Spleen (tissue), 11 donors: ENCODE measurements around the gene SLC26A9. TPM values are rescaled to one million over a fixed set of nuclear protein-coding genes. Genes with fewer than 3 reads are reported as not detected.
"Not testable (repeated sequence)": the region's sequence is repeated elsewhere in the genome, so short reads cannot be mapped to it uniquely, and the experiment has no call there.

ENCODE experiments used
- DNase-seq: peaks from one replicate; pipeline ENCODE4 v3.0.0-alpha.2; 2020
- H3K27ac ChIP-seq, 8 donors: fragments of 200-600 bp; sonication (generic) in 7 of 8; 1 replicate in 4 of 8; 2 replicates in 4 of 8; pipeline versions ENCODE4 v1.5.0 to v1.8.0; 2016 to 2021; ENCODE audit warnings: inconsistent platforms in 4 of 8, mild to moderate bottlenecking in 4 of 8, moderate library complexity in 1 of 8
- H3K27me3 ChIP-seq, 7 donors: fragments of 200-600 bp; sonication (generic) in 6 of 7; replicated peaks in 1 of 7; 1 replicate in 4 of 7; 2 replicates in 3 of 7; pipeline versions ENCODE4 v1.5.0 to v1.8.0; 2016 to 2021; ENCODE audit warnings: inconsistent platforms in 3 of 7, mild to moderate bottlenecking in 1 of 7
- H3K36me3 ChIP-seq, 6 donors: fragments of 200-600 bp; sonication (generic) in 5 of 6; 1 replicate in 4 of 6; 2 replicates in 2 of 6; pipeline versions ENCODE4 v1.5.0 to v1.8.0; 2016 to 2021; ENCODE audit warnings: inconsistent platforms in 2 of 6
- H3K4me1 ChIP-seq, 6 donors: fragments of 200-600 bp; sonication (generic) in 5 of 6; 1 replicate in 3 of 6; 2 replicates in 3 of 6; pipeline versions ENCODE4 v1.5.0 to v1.8.0; 2016 to 2021; ENCODE audit warnings: inconsistent platforms in 3 of 6
- H3K4me3 ChIP-seq, 8 donors: fragments of 200-600 bp; sonication (generic) in 7 of 8; 1 replicate in 4 of 8; 2 replicates in 4 of 8; pipeline versions ENCODE4 v1.5.0 to v1.8.0; 2016 to 2021; ENCODE audit warnings: inconsistent platforms in 4 of 8, mild to moderate bottlenecking in 4 of 8, moderate library complexity in 2 of 8
- H3K9me3 ChIP-seq, 8 donors: fragments of 200-600 bp; sonication (generic) in 7 of 8; 1 replicate in 4 of 8; 2 replicates in 4 of 8; pipeline versions ENCODE4 v1.5.0 to v1.8.0; 2016 to 2021; ENCODE audit warnings: inconsistent platforms in 4 of 8
- POLR2A ChIP-seq, 3 donors: fragments of 450-650 bp; IDR thresholded peaks; one replicate each; pipeline ENCODE4 v1.5.1; 2017; ENCODE audit warnings: antibody characterized with exemption in 3 of 3, mild to moderate bottlenecking in 1 of 3
- POLR2AphosphoS5 ChIP-seq, 3 donors: sonication (generic); formaldehyde crosslinking; IDR thresholded peaks; one replicate each; pipeline ENCODE4 v1.5.1; 2017; ENCODE audit warnings: antibody characterized with exemption in 3 of 3
- WGBS, 5 donors: extraction: QIAGEN DNeasy Blood & Tissue Kit in 3 of 5; methylation state at CpG; one replicate each; pipeline versions ENCODE4 v1.1.5 to v1.1.7; 2013 to 2018; 5-methylcytosine and 5-hydroxymethylcytosine counted together
- intact Hi-C: fragments of 100-400 bp; cut with DNase I; formaldehyde crosslinking; loops from one replicate; pipeline ENCODE4 v1.15.0; 2023; ENCODE audit warnings: low total_unique reads
- polyA plus RNA-seq, 3 donors: library from polyadenylated mRNA; stranded (reverse); fragments of 200-250 nt; gene quantifications; one replicate each; pipeline ENCODE4 v1.2.1, GENCODE V29; 2013
- total RNA-seq, 7 donors: library from RNA; depleted of rRNA in 3 of 7; stranded (reverse); fragments of >200 nt in 3 of 7; fragmentation: NEBNext Ultra II Directional in 4 of 7; extraction: Animal tissue kit (Norgen Biotek cat#: 25700) in 4 of 7; gene quantifications; one replicate each; pipeline versions ENCODE4 v1.1.0 to v1.2.1, GENCODE V29; 2016 to 2021
- TF ChIP-seq, protein P1 (sequence below), 11 experiments: fragments of 200-600 bp in 7 of 11; fragments of 450-650 bp in 4 of 11; sonication (generic) in 4 of 11; IDR thresholded peaks in 8 of 11; conservative IDR thresholded peaks in 3 of 11; 1 replicate in 7 of 11; 2 replicates in 4 of 11; pipeline versions ENCODE4 v1.4.0 to v1.8.0; 2016 to 2021; ENCODE audit warnings: antibody characterized with exemption in 11 of 11, inconsistent platforms in 4 of 11, mild to moderate bottlenecking in 1 of 11
- donor health status: healthy with polysubstance abuse.
- donor health status: DM: no; HTN: no; CAD: no; lungs with moderate emphysema.
- donor health status: DM: no; HTN: no; CAD: no.
- donor health status: Bipolar disorder and iron deficiency.
- donor health status: healthy.
- donor health status: DM: no; HTN: no; CAD: no.
- donor health status: DM: yes; HTN: yes; CAD: no.

Gene SLC26A9
- total and polyA plus RNA-seq, 10 donors: 0.02 to 0.03 TPM; not detected in 8

DNA sequence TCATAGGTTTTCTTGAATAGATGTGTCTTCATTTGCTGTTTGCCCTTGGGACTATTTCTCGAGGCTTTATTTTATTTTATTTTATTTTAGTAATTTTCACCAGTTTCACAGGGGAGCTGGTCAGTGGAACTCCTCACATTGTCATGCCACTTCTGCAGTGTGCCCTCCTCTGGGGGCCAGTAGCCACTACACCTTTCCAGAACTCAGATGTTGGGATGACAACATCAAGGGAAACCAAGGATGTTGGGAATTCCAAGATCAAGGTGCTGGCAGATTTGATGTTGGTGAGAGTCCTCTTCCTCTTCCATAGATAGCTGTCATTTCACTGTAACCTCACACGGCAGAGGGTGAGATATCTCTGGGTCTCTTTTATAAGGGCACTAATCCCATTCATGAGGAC is 35.5 kb downstream of the SLC26A9 start:
- no peaks in the 10 kb centered on the region for H3K4me1 ChIP-seq
- 29 to 49% (median 44%) methylated on average over 2 of the region's 2 CpGs for WGBS, 5 donors
- no peak overlapping the region for H3K27ac ChIP-seq
- peaks cover 0 to 22% (median 0%) of the 10 kb centered on the region in 8 donors for H3K9me3 ChIP-seq
- H3K36me3 ChIP-seq: no peaks in the 10 kb centered on the region
- DNase-seq: no peak
- H3K4me3 ChIP-seq: no peak overlapping the region
- H3K27me3 ChIP-seq: peaks cover 0 to 4% (median 0%) of the 10 kb centered on the region in 7 donors
- TF ChIP-seq POLR2A (IDR thresholded peaks at IDR 0.05) (no peak), POLR2AphosphoS5 (IDR thresholded peaks at IDR 0.05) (no peak)
- TF ChIP-seq, protein P1, sequence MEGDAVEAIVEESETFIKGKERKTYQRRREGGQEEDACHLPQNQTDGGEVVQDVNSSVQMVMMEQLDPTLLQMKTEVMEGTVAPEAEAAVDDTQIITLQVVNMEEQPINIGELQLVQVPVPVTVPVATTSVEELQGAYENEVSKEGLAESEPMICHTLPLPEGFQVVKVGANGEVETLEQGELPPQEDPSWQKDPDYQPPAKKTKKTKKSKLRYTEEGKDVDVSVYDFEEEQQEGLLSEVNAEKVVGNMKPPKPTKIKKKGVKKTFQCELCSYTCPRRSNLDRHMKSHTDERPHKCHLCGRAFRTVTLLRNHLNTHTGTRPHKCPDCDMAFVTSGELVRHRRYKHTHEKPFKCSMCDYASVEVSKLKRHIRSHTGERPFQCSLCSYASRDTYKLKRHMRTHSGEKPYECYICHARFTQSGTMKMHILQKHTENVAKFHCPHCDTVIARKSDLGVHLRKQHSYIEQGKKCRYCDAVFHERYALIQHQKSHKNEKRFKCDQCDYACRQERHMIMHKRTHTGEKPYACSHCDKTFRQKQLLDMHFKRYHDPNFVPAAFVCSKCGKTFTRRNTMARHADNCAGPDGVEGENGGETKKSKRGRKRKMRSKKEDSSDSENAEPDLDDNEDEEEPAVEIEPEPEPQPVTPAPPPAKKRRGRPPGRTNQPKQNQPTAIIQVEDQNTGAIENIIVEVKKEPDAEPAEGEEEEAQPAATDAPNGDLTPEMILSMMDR (IDR thresholded peaks at IDR 0.05 in 8 of 11, conservative IDR thresholded peaks at IDR 0.05 in 3 of 11): peak in 8 of 11 experiments; percentile 13 to 49 (median 30)
- intact Hi-C loops: no loop called here

GRCh38 chr1:205905095-205905494 is 38.2 kb downstream of the SLC26A9 start:
- WGBS, 5 donors: 73 to 88% (median 80%) methylated on average over 2 to 3 of the region's 3 CpGs
- H3K27ac ChIP-seq, H3K36me3 ChIP-seq, DNase-seq, intact Hi-C loops, H3K4me1 ChIP-seq, H3K4me3 ChIP-seq, H3K27me3 ChIP-seq: not testable (repeated sequence)
- H3K9me3 ChIP-seq: peaks cover 0 to 22% (median 0%) of the 10 kb centered on the region in 8 donors

- no peak for DNase-seq
- intact Hi-C loops: no loop called here
- 75 to 97% (median 84%) methylated on average over 1 of the region's 1 CpG for WGBS, 5 donors
- TF ChIP-seq POLR2A (IDR thresholded peaks at IDR 0.05) (no peak), POLR2AphosphoS5 (IDR thresholded peaks at IDR 0.05) (no peak)
- TF ChIP-seq, protein P1 (IDR thresholded peaks at IDR 0.05 in 8 of 11, conservative IDR thresholded peaks at IDR 0.05 in 3 of 11): no peak
- H3K27ac ChIP-seq: no peak overlapping the region
- H3K9me3 ChIP-seq: peaks cover 0 to 20% (median 11%) of the 10 kb centered on the region in 8 donors
- no peaks in the 10 kb centered on the region for H3K4me1 ChIP-seq
- no peak overlapping the region for H3K4me3 ChIP-seq
- peaks cover 0 to 9% (median 0%) of the 10 kb centered on the region in 7 donors for H3K27me3 ChIP-seq
- no peaks in the 10 kb centered on the region for H3K36me3 ChIP-seq
Observed at GRCh38 chr1:205896351-205896750, 46.9 kb downstream of the SLC26A9 start.

DNA sequence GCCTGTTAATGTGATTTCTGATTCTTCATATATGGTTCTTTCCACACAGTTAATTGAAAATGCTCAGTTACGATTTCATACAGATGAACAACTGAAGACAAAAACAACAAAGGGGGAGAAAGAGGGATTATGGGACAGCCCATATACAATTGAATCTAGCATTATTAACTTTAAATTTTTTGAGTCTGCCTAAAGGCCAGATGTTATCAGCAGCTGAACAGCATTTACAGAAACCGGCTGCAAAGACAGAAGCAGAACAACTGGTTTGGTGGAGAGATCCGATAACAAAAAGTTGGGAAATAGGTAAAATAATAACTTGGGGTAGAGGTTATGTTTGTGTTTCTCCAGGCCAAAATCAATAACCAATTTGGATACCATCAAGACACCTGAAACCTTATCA is 49.1 kb downstream of the SLC26A9 start:
- intact Hi-C loops, H3K27me3 ChIP-seq, H3K4me3 ChIP-seq, H3K36me3 ChIP-seq, DNase-seq, H3K4me1 ChIP-seq, H3K27ac ChIP-seq: not testable (repeated sequence)
- 87 to 98% (median 94%) methylated on average over 3 of the region's 3 CpGs for WGBS, 5 donors
- H3K9me3 ChIP-seq: peaks cover 0 to 23% (median 11%) of the 10 kb centered on the region in 8 donors

- DNase-seq, intact Hi-C loops, H3K4me1 ChIP-seq, H3K27ac ChIP-seq, H3K36me3 ChIP-seq, H3K27me3 ChIP-seq, H3K4me3 ChIP-seq: not testable (repeated sequence)
- 12 to 40% (median 23%) methylated on average over 2 of the region's 2 CpGs for WGBS, 5 donors
- peaks cover 0 to 30% (median 11%) of the 10 kb centered on the region in 8 donors for H3K9me3 ChIP-seq
Observed at GRCh38 chr1:205892175-205892574, 51.1 kb downstream of the SLC26A9 start.

DNA sequence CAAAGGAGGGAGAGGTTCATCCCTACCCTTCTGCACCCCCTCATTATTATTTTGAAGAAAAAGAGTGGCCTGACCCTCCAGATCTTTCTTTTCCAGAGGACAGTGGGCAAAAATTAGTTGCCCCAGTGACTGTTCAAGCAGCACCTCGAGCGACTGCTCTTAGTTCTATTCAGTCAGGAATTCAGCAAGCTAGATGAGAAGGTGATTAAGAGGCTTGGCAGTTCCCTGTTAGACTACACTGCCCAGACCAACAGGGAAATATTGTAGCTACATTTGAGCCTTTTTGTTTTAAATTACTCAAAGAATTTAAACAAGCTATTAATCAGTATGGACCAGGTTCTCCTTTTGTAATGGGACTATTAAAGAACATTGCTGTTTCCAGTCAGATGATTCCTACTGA is 51.8 kb downstream of the SLC26A9 start:
- H3K36me3 ChIP-seq, H3K4me1 ChIP-seq, H3K27me3 ChIP-seq, DNase-seq, H3K4me3 ChIP-seq, intact Hi-C loops, H3K27ac ChIP-seq: not testable (repeated sequence)
- H3K9me3 ChIP-seq: peaks cover 0 to 29% (median 11%) of the 10 kb centered on the region in 8 donors
- 74 to 93% (median 88%) methylated on average over 2 of the region's 2 CpGs for WGBS, 5 donors

GRCh38 chr1:205890631-205891030 is 52.6 kb downstream of the SLC26A9 start:
- H3K27ac ChIP-seq, DNase-seq, H3K4me3 ChIP-seq, H3K36me3 ChIP-seq, H3K27me3 ChIP-seq, intact Hi-C loops, H3K4me1 ChIP-seq: not testable (repeated sequence)
- 58 to 97% (median 86%) methylated on average over 3 of the region's 3 CpGs for WGBS, 5 donors
- peaks cover 0 to 26% (median 4%) of the 10 kb centered on the region in 8 donors for H3K9me3 ChIP-seq

DNA sequence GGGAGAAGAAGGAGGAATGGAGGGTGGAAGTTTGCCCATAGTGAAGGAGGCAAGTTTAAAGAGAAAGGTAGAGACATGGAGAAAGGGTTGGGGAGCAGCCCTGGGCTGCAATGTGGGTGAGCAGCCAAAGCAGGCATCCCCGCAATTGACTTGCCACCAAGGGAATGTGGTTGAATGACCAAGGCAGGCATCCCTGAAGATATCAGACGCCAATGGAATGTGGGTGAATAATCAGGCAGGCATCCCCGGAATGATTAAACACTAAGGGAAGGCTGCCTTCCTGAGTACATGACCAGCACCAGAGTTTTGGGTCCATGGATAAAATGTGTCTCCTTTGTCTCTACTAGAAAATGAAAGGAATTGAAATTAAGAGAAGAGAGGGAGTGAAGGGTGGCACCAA is 53.5 kb downstream of the SLC26A9 start:
- H3K27me3 ChIP-seq, H3K36me3 ChIP-seq, intact Hi-C loops, H3K27ac ChIP-seq, DNase-seq, H3K4me1 ChIP-seq, H3K4me3 ChIP-seq: not testable (repeated sequence)
- 90 to 98% (median 95%) methylated on average over 3 of the region's 3 CpGs for WGBS, 5 donors
- peaks cover 0 to 18% (median 0%) of the 10 kb centered on the region in 8 donors for H3K9me3 ChIP-seq

GRCh38 chr1:205889006-205889405 is 54.2 kb downstream of the SLC26A9 start:
- intact Hi-C loops, H3K27me3 ChIP-seq, H3K4me3 ChIP-seq, H3K36me3 ChIP-seq, H3K4me1 ChIP-seq, H3K27ac ChIP-seq, DNase-seq: not testable (repeated sequence)
- WGBS, 5 donors: 49 to 62% (median 54%) methylated on average over 4 of the region's 4 CpGs
- H3K9me3 ChIP-seq: peaks cover 0 to 18% (median 0%) of the 10 kb centered on the region in 8 donors
